ENCODE data around the gene POU6F2.
"Not testable (repeated sequence)": the region's sequence is repeated elsewhere in the genome, so short reads cannot be mapped to it uniquely, and the experiment has no call there.

POU6F2 gene

DNA sequence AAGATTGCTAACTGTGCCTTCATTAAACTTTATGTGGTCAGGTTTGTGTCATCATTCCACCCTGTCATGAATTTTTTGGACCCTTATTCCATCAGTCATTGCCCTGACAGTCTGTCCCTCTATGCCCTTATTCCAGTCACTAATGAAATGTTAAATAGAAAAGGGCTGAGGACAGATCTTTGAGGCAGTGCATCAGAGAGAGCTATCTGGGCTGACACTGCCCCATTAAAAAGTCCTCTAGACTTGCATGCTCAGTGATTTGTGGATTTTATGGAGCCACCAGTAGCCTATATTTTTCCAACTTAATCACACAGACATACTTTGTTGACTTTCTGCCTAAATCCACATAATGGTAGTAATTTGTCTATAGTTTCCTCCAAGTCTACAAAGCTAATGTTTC lies 323.8 kb downstream of the POU6F2 start:
- no peak for DNase-seq

DNA sequence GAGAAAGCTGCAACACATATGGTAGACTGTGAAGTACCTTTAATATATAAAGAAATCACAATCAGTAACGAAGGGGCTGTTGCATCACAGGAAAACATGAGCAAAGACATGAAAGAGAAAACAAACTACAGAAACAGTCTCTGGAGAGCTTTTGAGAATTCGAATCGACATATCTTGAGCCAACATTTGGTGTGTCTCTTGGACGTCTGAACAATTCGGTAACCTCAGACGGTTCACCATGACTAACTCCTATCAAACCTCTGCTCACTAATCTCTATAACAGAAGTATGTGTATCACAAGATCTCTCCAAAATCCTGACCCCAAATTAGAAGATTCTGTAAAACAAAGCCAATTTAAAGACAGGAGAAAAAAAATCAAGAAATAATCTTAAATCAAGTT lies 326.5 kb downstream of the POU6F2 start:
- DNase-seq: no peak

- DNase-seq: no peak
Observed at GRCh38 chr7:39304668-39305405, 327.1 kb downstream of the POU6F2 start.

DNA sequence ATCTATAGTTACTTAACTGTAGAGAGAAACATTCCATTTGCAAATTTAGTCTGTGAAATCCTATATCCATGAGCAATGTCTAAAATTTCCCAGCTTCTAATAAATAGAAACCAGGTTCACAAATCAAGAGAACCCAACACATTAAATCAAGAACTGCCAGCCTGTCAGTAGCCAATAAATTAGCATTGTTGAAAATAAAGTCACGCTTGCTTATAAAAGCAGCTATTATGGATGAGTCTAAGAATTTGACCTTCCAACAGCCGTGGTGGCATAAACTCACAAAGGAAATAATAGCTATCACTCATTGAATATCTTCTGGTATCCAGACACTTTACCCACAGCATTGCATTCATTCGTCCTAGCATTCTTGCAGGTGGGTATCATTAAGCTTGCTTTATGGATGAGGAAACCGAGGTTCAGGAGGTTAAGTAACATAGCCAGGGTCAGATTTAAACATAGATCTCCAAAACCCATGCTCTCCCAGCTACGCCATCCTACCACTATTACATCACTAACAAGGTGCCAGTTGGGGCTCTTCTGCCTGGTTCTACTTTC lies 328.4 kb downstream of the POU6F2 start:
- DNase-seq: no peak

GRCh38 chr7:39310699-39311098 lies 333.0 kb downstream of the POU6F2 start:
- no peak for DNase-seq

DNA sequence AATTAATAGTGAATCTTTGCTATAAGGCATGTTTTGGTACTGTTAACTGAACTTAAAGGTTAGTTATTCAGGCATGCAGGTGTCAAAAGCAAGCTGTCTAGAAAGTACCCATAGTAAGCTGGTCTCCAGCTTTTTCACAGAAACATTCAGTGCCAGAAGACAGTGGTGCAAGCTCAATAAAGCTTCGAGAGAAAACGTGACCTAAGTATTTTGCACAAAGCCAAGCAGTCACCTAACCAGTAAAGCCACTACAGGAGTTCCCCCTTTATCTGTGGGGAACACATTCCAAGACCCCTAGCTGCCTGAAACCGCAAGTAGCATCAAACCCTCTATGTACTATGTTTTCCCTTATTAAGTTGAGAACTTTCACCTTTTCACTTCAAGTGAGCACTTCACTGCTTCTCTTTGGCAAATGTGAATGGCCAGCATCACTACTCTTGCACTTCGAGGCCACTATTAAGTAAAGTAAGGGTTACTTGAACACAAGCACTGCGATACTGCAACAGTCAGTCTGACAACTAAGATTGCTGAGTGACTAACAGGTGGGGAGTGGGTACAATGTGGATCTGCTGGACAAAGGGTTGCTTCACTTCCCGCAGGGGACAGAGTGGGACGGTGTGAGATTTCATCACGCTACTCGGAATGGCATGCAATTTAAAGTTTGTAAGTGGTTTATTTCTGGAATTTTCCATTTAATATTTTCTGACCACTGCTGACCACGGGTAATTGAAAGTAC lies 334.7 kb downstream of the POU6F2 start:
- DNase-seq: no peak

DNA sequence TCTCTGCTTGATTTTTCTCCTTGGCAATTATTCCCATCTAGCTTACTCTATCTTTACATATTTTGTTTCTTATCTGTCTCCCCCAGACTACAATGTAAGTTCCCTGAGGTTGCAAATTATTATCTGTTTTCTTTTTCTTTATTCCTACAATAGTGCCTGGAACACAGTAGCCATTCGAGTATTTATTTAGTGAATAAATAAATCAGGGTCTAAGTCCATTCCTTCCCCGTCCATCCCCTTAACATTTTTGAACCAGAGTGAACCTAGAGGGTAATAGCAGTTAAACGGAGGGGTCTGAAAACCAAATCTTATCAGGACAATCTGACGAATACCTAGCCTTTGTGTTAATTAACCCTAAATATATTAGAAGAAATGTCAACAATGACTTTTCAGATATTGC lies 335.7 kb downstream of the POU6F2 start:
- no peak for DNase-seq

GRCh38 chr7:39313974-39314373 lies 336.3 kb downstream of the POU6F2 start:
- no peak for DNase-seq

DNA sequence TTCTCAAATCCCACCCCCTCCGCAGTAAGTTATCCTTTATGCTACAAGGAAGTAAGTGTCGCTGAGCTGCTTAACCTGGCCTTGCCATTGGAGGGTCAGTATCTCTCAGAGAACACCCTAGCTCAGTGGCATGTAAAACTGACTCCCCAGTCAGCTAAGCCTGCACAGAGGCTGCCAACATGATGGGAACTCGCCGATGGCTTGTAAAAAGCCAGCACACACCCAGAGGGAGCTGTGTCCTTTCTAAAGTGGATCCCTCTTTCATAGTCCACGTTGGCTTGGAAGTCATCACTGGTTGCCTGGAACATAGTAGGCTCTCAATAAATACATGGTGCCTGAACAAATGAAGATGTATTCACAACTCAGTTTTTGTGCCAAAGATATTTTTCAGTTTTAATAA lies 339.4 kb downstream of the POU6F2 start:
- no peak for DNase-seq

- no peak for DNase-seq
Observed at GRCh38 chr7:39317896-39318295, 340.2 kb downstream of the POU6F2 start.

GRCh38 chr7:39321245-39321644 lies 343.5 kb downstream of the POU6F2 start:
- DNase-seq: no peak

DNA sequence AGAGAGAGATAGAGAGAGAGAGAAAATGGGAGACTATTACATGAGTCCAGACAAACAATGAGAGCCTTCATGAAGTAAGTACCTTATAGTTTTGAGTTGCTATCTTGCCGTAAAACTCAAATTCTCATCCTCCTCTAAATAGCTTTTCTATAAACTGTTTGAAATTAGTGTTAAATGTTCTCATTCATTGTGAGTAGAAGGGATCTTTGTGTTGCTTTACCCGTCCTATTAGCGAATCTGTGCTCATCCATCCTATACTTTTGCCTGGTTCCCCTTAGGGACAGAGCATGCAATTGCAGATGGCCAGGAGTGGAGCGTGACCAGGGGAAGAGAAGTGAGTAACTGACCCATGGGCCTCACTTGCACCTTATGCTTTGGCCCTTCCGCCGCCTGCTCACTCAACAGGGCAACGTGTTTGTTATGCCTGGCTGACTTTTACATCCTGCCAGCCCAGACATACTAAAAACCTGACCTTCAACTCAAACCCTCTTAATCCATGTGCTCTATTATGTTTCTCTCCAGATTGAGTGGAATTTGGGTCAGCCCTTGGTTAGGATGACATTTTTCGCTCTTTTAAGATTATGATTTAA lies 344.3 kb downstream of the POU6F2 start:
- DNase-seq: no peak

DNA sequence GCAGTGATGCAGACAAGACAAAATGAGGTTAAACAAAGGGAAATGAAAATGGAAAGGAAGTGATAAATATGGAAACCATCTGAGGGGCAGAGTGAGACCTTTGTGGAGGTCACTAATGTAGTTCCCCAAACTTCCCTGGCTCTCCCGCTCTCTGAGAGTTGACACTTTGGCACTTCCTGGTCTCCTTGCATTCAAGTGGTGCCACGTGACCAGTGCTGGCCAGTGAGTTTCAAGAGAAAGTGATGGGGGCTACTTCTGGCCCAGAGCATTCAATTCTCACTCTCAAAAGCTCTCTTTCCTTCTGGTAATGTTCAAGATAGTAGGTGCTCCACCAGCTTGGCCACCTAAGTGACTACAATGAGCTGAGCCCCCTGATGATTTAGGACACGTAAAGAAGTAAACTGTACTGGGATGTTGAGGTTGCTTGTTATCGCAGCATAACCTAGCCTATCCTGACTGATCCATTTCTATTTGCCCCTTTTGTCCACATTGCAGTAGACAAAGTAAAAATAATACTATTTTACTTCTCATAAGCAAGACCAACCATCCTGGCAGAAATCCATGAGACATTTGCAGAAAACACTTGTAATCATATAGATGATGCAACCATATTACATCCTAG lies 346.5 kb downstream of the POU6F2 start:
- DNase-seq: no peak

DNA sequence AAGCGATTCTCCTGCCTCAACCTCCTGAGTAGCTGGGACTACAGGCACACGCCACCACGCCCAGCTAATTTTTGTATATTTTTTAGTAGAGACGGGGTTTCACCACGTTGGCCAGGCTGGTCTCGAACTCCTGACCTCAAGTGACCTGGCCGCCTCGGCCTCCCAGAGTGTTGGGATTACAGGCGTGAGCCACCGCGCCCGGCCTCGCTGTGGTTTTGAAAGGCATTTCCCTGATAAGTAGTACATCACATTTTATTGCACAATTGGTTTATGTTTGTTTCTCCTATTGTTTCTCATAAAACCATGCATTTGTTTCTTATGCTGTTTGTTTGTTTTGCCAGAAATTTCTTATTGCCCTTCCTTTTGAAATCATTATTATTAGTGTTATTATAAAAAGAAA lies 353.9 kb downstream of the POU6F2 start:
- DNase-seq: not testable (repeated sequence)

- no peak for DNase-seq
Observed at GRCh38 chr7:39332142-39332541, 354.4 kb downstream of the POU6F2 start.

DNA sequence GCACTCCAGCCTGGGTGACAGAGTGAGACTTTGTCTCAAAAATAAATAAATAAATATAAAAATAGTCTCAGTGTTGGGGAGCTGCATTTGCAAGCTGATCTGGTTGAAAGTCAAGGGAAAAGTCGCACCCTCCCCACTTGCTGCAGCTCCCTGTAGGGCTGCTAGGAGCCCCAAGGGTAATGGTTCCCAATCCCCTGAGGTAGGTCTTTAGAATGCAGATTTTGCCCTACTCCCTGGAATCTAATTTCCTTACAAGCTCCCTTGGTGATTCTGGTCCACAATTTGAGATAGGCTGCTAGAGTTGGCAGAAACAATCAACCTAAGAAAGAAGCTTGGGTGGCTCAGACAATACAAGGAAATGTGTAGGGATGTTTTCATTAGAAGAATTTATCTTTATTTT lies 356.0 kb downstream of the POU6F2 start:
- no peak for DNase-seq

- DNase-seq: no peak
Observed at GRCh38 chr7:39336442-39336841, 358.7 kb downstream of the POU6F2 start.

- DNase-seq: no peak
Observed at GRCh38 chr7:39338716-39339115, 361.0 kb downstream of the POU6F2 start.

DNA sequence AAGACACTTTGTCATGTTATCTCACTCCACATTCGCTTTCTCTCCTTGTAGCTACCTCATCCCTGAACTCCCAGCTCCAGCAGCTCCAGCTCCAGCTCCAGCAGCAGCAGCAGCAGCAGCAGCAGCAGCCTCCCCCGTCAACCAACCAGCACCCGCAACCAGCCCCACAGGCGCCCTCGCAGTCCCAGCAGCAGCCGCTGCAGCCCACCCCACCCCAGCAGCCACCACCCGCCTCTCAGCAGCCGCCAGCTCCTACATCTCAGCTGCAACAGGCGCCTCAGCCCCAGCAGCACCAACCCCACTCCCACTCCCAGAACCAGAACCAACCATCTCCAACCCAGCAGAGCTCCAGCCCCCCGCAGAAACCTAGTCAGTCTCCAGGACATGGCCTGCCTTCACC lies 361.9 kb downstream of the POU6F2 start:
- DNase-seq: no peak

GRCh38 chr7:39341083-39341482 lies 363.4 kb downstream of the POU6F2 start:
- DNase-seq: no peak

GRCh38 chr7:39342763-39343162 lies 365.1 kb downstream of the POU6F2 start:
- no peak for DNase-seq

Data from hypothalamus (tissue), 51 donors.